Endodermal cell (in vitro differentiated cells): ENCODE measurements around the gene SKOR1. TPM values are rescaled to one million over a fixed set of nuclear protein-coding genes. Genes with fewer than 3 reads are reported as not detected.

Experiments used
- DNase-seq: peaks from one replicate; pipeline ENCODE4 v3.0.0-alpha.2; 2017
- H3K27ac ChIP-seq: 2 replicates; pipeline ENCODE4 v1.5.1; 2013; ENCODE audit warnings: mild to moderate bottlenecking, low read depth, low read length, moderate library complexity
- H3K27me3 ChIP-seq: 2 replicates; pipeline ENCODE4 v1.6.1; 2013; ENCODE audit warnings: mild to moderate bottlenecking, low read length, moderate library complexity; ENCODE audit not compliant: insufficient read depth, control insufficient read depth, poor library complexity, severe bottlenecking
- H3K36me3 ChIP-seq: 2 replicates; pipeline ENCODE4 v1.7.0; 2013; ENCODE audit warnings: mild to moderate bottlenecking, low read length, moderate library complexity; ENCODE audit not compliant: control insufficient read depth, insufficient read depth
- H3K4me1 ChIP-seq: one replicate; pipeline ENCODE4 v1.7.0; 2013; ENCODE audit warnings: low read length; ENCODE audit not compliant: control insufficient read depth, insufficient read depth
- H3K4me3 ChIP-seq: 2 replicates; pipeline ENCODE4 v1.5.1; 2013; ENCODE audit warnings: mild to moderate bottlenecking, low read length, moderate library complexity
- H3K9ac ChIP-seq: 2 replicates; pipeline ENCODE4 v1.6.1; 2013; ENCODE audit warnings: mild to moderate bottlenecking, low read length, moderate library complexity; ENCODE audit not compliant: poor library complexity, severe bottlenecking; ENCODE audit errors: extremely low read depth
- H3K9me3 ChIP-seq: 2 replicates; pipeline ENCODE4 v1.6.1; 2013; ENCODE audit warnings: mild to moderate bottlenecking, low read length, moderate library complexity; ENCODE audit not compliant: control insufficient read depth
- H3K27ac Mint-ChIP-seq: 2 replicates; pipeline ENCODE4 v1.8.0; 2020; ENCODE audit warnings: mixed read lengths
- H3K27me3 Mint-ChIP-seq: 2 replicates; pipeline ENCODE4 v1.8.0; 2021; ENCODE audit warnings: mild to moderate bottlenecking, mixed read lengths; ENCODE audit not compliant: insufficient read depth
- H3K36me3 Mint-ChIP-seq: 2 replicates; pipeline ENCODE4 v1.8.0; 2020; ENCODE audit warnings: low read depth, mixed read lengths
- H3K4me1 Mint-ChIP-seq: 2 replicates; pipeline ENCODE4 v1.8.0; 2020; ENCODE audit warnings: mixed read lengths
- H3K4me3 Mint-ChIP-seq: 2 replicates; pipeline ENCODE4 v1.8.0; 2020; ENCODE audit warnings: mild to moderate bottlenecking, moderate library complexity, mixed read lengths
- H3K9me3 Mint-ChIP-seq: 2 replicates; pipeline ENCODE4 v1.8.0; 2020; ENCODE audit warnings: mild to moderate bottlenecking, mixed read lengths
- WGBS, 2 experiments: methylation state at CpG; one replicate each; pipeline versions ENCODE4 v1.1.5 to v1.1.7; 2013; ENCODE audit warnings: missing lambda C conversion rate in 2 of 2, mixed read lengths in 1 of 2; ENCODE audit not compliant: insufficient coverage in 1 of 2, insufficient read length in 1 of 2; 5-methylcytosine and 5-hydroxymethylcytosine counted together
- total RNA-seq, 2 donors: library from RNA; stranded (reverse); fragmentation: NEBNext Ultra II Directional in 1 of 2; extraction: Animal tissue kit (Norgen Biotek cat#: 25700) in 1 of 2; gene quantifications; 2 replicates in 1 of 2; 3 replicates in 1 of 2; pipeline ENCODE4 v1.2.1, GENCODE V29; 2021
- TF ChIP-seq, protein P1 (sequence below): fragments of 200-600 bp; sonication (generic); conservative IDR thresholded peaks from 2 replicates; pipeline ENCODE4 v1.5.0; 2021; ENCODE audit warnings: antibody characterized with exemption, mild to moderate bottlenecking

SKOR1 gene
- total RNA-seq, 2 donors from 2014 or later = 0.37 to 0.51 TPM

GRCh38 chr15:67784856-67785430 lies 40.4 kb upstream of the SKOR1 start:
- Mint-ChIP-seq H3K27me3 (peaks cover 96% of the 10 kb centered on the region), H3K4me1 (peaks cover 37% of the 10 kb centered on the region)
- peaks cover 96% of the 10 kb centered on the region for H3K27me3 ChIP-seq

GRCh38 chr15:67785431-67785830 lies 39.9 kb upstream of the SKOR1 start:
- peaks cover 96% of the 10 kb centered on the region for H3K27me3 Mint-ChIP-seq
- no peaks in the 10 kb centered on the region for H3K9me3 Mint-ChIP-seq
- H3K27ac Mint-ChIP-seq = no peak overlapping the region
- Histone ChIP-seq H3K36me3 (no peaks in the 10 kb centered on the region), H3K4me3 (no peak overlapping the region), H3K9ac (no peak overlapping the region), H3K4me1 (peaks cover 5% of the 10 kb centered on the region), H3K9me3 (no peaks in the 10 kb centered on the region), H3K27me3 (peaks cover 96% of the 10 kb centered on the region), H3K27ac (no peak overlapping the region)
- H3K4me3 Mint-ChIP-seq = no peak overlapping the region
- H3K4me1 Mint-ChIP-seq = peaks cover 37% of the 10 kb centered on the region
- DNase-seq = no peak
- H3K36me3 Mint-ChIP-seq = no peaks in the 10 kb centered on the region
- TF ChIP-seq, protein P1, sequence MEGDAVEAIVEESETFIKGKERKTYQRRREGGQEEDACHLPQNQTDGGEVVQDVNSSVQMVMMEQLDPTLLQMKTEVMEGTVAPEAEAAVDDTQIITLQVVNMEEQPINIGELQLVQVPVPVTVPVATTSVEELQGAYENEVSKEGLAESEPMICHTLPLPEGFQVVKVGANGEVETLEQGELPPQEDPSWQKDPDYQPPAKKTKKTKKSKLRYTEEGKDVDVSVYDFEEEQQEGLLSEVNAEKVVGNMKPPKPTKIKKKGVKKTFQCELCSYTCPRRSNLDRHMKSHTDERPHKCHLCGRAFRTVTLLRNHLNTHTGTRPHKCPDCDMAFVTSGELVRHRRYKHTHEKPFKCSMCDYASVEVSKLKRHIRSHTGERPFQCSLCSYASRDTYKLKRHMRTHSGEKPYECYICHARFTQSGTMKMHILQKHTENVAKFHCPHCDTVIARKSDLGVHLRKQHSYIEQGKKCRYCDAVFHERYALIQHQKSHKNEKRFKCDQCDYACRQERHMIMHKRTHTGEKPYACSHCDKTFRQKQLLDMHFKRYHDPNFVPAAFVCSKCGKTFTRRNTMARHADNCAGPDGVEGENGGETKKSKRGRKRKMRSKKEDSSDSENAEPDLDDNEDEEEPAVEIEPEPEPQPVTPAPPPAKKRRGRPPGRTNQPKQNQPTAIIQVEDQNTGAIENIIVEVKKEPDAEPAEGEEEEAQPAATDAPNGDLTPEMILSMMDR = no peak
- 91 to 94% methylated on average over 4 to 5 of the region's 5 CpGs for WGBS, 2 experiments

More at GRCh38 chr15:67784856-67785430, 40.4 kb upstream of the SKOR1 start:
- Mint-ChIP-seq H3K27ac (no peak overlapping the region), H3K9me3 (no peaks in the 10 kb centered on the region), H3K4me3 (no peak overlapping the region), H3K36me3 (no peaks in the 10 kb centered on the region)
- Histone ChIP-seq H3K4me3 (no peak overlapping the region), H3K9ac (no peak overlapping the region), H3K36me3 (no peaks in the 10 kb centered on the region), H3K9me3 (no peaks in the 10 kb centered on the region), H3K27ac (no peak overlapping the region), H3K4me1 (peaks cover 5% of the 10 kb centered on the region)
- no peak for DNase-seq
- 88 to 93% methylated on average over 12 of the region's 12 CpGs for WGBS, 2 experiments
- TF ChIP-seq, protein P1 = no peak

DNA sequence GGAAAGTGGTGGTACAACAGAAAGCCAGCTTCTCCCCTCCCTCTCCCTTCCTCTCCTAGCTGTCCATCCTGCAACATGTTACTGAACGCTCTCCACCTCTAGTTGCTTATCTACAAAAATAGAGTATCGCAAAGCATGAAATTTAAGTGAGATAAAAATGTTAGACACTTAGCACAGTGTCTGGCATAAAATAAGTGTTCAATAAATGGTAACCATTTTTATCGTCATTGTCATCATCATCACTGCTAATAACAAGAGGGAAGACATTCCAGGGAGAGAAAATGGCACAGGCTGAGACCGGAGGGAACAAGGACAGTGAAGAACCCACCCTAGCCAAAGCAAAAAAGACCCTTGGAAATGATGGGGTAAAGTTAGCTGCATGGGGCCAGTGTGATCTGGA lies 38.7 kb upstream of the SKOR1 start:
- Histone ChIP-seq H3K9ac (no peak overlapping the region), H3K36me3 (no peaks in the 10 kb centered on the region), H3K27ac (no peak overlapping the region), H3K4me3 (no peak overlapping the region), H3K4me1 (peaks cover 2% of the 10 kb centered on the region), H3K9me3 (no peaks in the 10 kb centered on the region), H3K27me3 (peaks cover 96% of the 10 kb centered on the region)
- no peak overlapping the region for H3K4me3 Mint-ChIP-seq
- H3K36me3 Mint-ChIP-seq = no peaks in the 10 kb centered on the region
- 98% methylated on average over 4 of the region's 4 CpGs; no CpG with 5 or more reads in 1 of the 2 experiments for WGBS, 2 experiments
- DNase-seq = no peak
- no peak overlapping the region for H3K27ac Mint-ChIP-seq
- TF ChIP-seq, protein P1 = no peak
- H3K4me1 Mint-ChIP-seq = peaks cover 25% of the 10 kb centered on the region
- no peaks in the 10 kb centered on the region for H3K9me3 Mint-ChIP-seq
- H3K27me3 Mint-ChIP-seq = peaks cover 96% of the 10 kb centered on the region
